DND-41 (cell line): Measurements from ENCODE around the gene CATSPERZ.
A peak's percentile ranks its signal among the peaks of the same experiment; 100 is the strongest.
"Not testable (repeated sequence)": the region's sequence is repeated elsewhere in the genome, so short reads cannot be mapped to it uniquely, and the experiment has no call there.

Experiments
- ATAC-seq: fragments of 200-7000 bp; cut with Tn5 transposase; 3 replicates; pipeline ENCODE4 v1.9.1; 2021; ENCODE audit warnings: low read depth; ENCODE audit not compliant: insufficient read depth
- DNase-seq: peaks from one replicate; pipeline ENCODE4 v3.0.0-alpha.2; 2020
- H2AFZ ChIP-seq: 2 replicates; pipeline ENCODE4 v1.6.0; 2012; ENCODE audit warnings: low read depth, low read length
- H3K27ac ChIP-seq: 2 replicates; pipeline ENCODE4 v1.5.1; 2012; ENCODE audit warnings: low read length, inconsistent platforms
- H3K27me3 ChIP-seq: fragments of 200-600 bp; sonication (generic); 2 replicates; pipeline ENCODE4 v1.6.0; 2012; ENCODE audit warnings: low read length, mild to moderate bottlenecking, inconsistent platforms; ENCODE audit not compliant: insufficient read depth, poor library complexity
- H3K36me3 ChIP-seq: 2 replicates; pipeline ENCODE4 v1.5.1; 2012; ENCODE audit warnings: low read length, inconsistent platforms; ENCODE audit not compliant: insufficient read depth
- H3K4me1 ChIP-seq: 2 replicates; pipeline ENCODE4 v1.5.1; 2012; ENCODE audit warnings: mild to moderate bottlenecking, low read length; ENCODE audit not compliant: insufficient read depth
- H3K4me2 ChIP-seq: 2 replicates; pipeline ENCODE4 v1.6.0; 2012; ENCODE audit warnings: mild to moderate bottlenecking, moderate library complexity, low read length, inconsistent platforms; ENCODE audit not compliant: insufficient read depth
- H3K4me3 ChIP-seq, 2 experiments: fragments of 200-600 bp in 1 of 2; shearing (Covaris generic) in 1 of 2; 2 replicates each; pipeline ENCODE4 v1.5.1; 2012 to 2016; ENCODE audit warnings: inconsistent platforms in 2 of 2, low read length in 2 of 2, mild to moderate bottlenecking in 2 of 2, low read depth in 1 of 2, moderate library complexity in 1 of 2
- H3K79me2 ChIP-seq: 2 replicates; pipeline ENCODE4 v1.6.0; 2012; ENCODE audit warnings: low read length, inconsistent platforms; ENCODE audit not compliant: insufficient read depth
- H3K9ac ChIP-seq: 2 replicates; pipeline ENCODE4 v1.6.0; 2012; ENCODE audit warnings: low read depth, mild to moderate bottlenecking, inconsistent platforms, low read length, moderate library complexity
- H3K9me3 ChIP-seq: 2 replicates; pipeline ENCODE4 v1.5.1; 2012; ENCODE audit warnings: low read length, moderate library complexity, mild to moderate bottlenecking, inconsistent platforms; ENCODE audit not compliant: insufficient read depth, severe bottlenecking
- H4K20me1 ChIP-seq: 2 replicates; pipeline ENCODE4 v1.6.0; 2012; ENCODE audit warnings: low read length; ENCODE audit not compliant: insufficient read depth
- EZH2 ChIP-seq: IDR thresholded peaks from 3 replicates; pipeline ENCODE4 v1.6.1; 2012; ENCODE audit warnings: borderline replicate concordance, low read depth, mild to moderate bottlenecking, moderate library complexity, low read length, inconsistent platforms; ENCODE audit not compliant: severe bottlenecking
- TF ChIP-seq, protein P1 (sequence below): IDR thresholded peaks from 2 replicates; pipeline ENCODE4 v1.5.1; 2012; ENCODE audit warnings: borderline replicate concordance, low read length, moderate library complexity, mild to moderate bottlenecking; ENCODE audit not compliant: poor library complexity, severe bottlenecking; ENCODE audit errors: extremely low read depth

CATSPERZ gene

DNA sequence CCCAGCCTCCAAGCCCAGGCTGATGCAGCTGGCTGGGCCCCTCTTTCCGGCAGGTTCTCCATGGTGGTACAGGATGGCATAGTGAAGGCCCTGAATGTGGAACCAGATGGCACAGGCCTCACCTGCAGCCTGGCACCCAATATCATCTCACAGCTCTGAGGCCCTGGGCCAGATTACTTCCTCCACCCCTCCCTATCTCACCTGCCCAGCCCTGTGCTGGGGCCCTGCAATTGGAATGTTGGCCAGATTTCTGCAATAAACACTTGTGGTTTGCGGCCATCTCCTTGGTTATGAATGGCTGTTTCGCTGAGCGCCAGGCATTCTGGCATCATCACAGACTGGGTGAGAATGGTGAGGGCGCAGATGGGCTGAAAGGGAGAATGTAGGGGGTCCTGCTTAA is 21.4 kb downstream of the CATSPERZ start:
- no peaks in the 10 kb centered on the region for H3K9me3 ChIP-seq
- no peak overlapping the region for H3K4me3 ChIP-seq
- H3K4me2 ChIP-seq = no peak overlapping the region
- peaks cover 11% of the 10 kb centered on the region for H4K20me1 ChIP-seq
- H3K9ac ChIP-seq = no peak overlapping the region
- TF ChIP-seq EZH2 = no peak
- TF ChIP-seq, protein P1, sequence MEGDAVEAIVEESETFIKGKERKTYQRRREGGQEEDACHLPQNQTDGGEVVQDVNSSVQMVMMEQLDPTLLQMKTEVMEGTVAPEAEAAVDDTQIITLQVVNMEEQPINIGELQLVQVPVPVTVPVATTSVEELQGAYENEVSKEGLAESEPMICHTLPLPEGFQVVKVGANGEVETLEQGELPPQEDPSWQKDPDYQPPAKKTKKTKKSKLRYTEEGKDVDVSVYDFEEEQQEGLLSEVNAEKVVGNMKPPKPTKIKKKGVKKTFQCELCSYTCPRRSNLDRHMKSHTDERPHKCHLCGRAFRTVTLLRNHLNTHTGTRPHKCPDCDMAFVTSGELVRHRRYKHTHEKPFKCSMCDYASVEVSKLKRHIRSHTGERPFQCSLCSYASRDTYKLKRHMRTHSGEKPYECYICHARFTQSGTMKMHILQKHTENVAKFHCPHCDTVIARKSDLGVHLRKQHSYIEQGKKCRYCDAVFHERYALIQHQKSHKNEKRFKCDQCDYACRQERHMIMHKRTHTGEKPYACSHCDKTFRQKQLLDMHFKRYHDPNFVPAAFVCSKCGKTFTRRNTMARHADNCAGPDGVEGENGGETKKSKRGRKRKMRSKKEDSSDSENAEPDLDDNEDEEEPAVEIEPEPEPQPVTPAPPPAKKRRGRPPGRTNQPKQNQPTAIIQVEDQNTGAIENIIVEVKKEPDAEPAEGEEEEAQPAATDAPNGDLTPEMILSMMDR = no peak
- H3K36me3 ChIP-seq = peaks cover 18% of the 10 kb centered on the region
- no peaks in the 10 kb centered on the region for H3K27me3 ChIP-seq
- DNase-seq (no peak), ATAC-seq (no peak)
- H3K4me1 ChIP-seq = peaks cover 30% of the 10 kb centered on the region
- no peak overlapping the region for H2AFZ ChIP-seq
- no peak overlapping the region for H3K27ac ChIP-seq
- peaks cover 24% of the 10 kb centered on the region for H3K79me2 ChIP-seq

DNA sequence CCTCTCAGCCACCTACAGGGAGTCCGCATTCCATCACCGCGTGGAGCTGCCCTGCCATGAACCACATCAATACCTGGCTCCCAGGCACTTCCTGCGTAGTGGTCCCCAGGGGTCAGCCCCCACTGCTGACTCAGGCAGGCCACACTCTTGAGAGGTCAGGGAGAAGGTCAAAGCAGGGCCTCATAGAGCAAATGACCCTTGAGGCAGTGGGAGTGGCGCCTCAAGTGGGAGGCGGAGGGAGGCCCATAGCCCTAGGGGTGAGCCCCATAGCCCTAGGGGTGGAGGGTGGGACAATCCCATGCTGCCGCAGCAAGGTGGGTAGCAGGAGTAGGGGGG is 22.7 kb downstream of the CATSPERZ start:
- H3K36me3 ChIP-seq = peaks cover 13% of the 10 kb centered on the region
- H4K20me1 ChIP-seq = peaks cover 11% of the 10 kb centered on the region
- H3K4me1 ChIP-seq = peaks cover 25% of the 10 kb centered on the region
- no peak overlapping the region for H3K4me3 ChIP-seq
- H3K9ac ChIP-seq = no peak overlapping the region
- no peak overlapping the region for H3K27ac ChIP-seq
- TF ChIP-seq, protein P1 = no peak
- TF ChIP-seq EZH2 = no peak
- no peaks in the 10 kb centered on the region for H3K27me3 ChIP-seq
- DNase-seq = no peak
- no peak overlapping the region for H3K4me2 ChIP-seq
- no peak for ATAC-seq
- H3K79me2 ChIP-seq = peaks cover 16% of the 10 kb centered on the region
- no peaks in the 10 kb centered on the region for H3K9me3 ChIP-seq
- no peak overlapping the region for H2AFZ ChIP-seq

- Histone ChIP-seq H3K4me3 (no peak overlapping the region), H3K9me3 (no peaks in the 10 kb centered on the region), H3K9ac (no peak overlapping the region), H3K27me3 (no peaks in the 10 kb centered on the region), H3K36me3 (peaks cover 13% of the 10 kb centered on the region), H3K79me2 (peaks cover 12% of the 10 kb centered on the region), H3K4me1 (peaks cover 25% of the 10 kb centered on the region), H2AFZ (no peak overlapping the region), H4K20me1 (peaks cover 11% of the 10 kb centered on the region), H3K4me2 (no peak overlapping the region), H3K27ac (no peak overlapping the region)
- TF ChIP-seq, protein P1 = no peak
- no peak for TF ChIP-seq EZH2
- ATAC-seq (peak; percentile 73), DNase-seq (peak; percentile 55)
Measured at GRCh38 chr11:64323373-64323772, 23.2 kb downstream of the CATSPERZ start.

DNA sequence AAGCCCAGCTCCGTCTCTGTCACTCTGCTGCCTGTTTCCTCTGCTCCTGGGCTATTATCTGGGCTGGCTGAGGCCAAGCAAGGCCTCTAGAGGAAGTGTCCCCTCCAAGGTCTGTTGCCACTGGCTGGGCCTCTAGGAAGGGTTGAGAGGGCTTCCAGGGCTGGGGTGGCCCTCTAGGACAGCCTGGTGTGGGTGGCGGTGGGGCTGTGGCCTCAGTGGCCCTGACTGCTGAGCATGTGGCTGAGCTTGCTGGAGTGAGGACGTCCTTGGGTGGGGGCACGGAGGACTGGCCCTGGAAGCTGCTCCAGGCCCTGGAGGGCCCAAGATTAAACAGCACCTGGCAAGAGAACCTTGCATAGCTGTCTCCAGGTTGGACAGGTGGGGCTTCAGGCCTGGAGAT is 23.8 kb downstream of the CATSPERZ start:
- not testable (repeated sequence) for H3K9me3 ChIP-seq, H3K27me3 ChIP-seq, H3K27ac ChIP-seq, H3K79me2 ChIP-seq, H3K9ac ChIP-seq, H3K4me3 ChIP-seq, H2AFZ ChIP-seq, DNase-seq, H3K4me2 ChIP-seq, ATAC-seq
- Histone ChIP-seq H3K36me3 (peaks cover 13% of the 10 kb centered on the region), H3K4me1 (peaks cover 22% of the 10 kb centered on the region), H4K20me1 (peaks cover 11% of the 10 kb centered on the region)
